CD4-positive, alpha-beta T cell treated with Interleukin-4 for 4 hours (primary cell): ENCODE results near the gene OR13A1.
"Not testable (repeated sequence)": the region's sequence is repeated elsewhere in the genome, so short reads cannot be mapped to it uniquely, and the experiment has no call there.

Experiments used
- DNase-seq: peaks from one replicate; pipeline ENCODE4 v3.0.0-alpha.2; 2020

OR13A1 gene

DNA sequence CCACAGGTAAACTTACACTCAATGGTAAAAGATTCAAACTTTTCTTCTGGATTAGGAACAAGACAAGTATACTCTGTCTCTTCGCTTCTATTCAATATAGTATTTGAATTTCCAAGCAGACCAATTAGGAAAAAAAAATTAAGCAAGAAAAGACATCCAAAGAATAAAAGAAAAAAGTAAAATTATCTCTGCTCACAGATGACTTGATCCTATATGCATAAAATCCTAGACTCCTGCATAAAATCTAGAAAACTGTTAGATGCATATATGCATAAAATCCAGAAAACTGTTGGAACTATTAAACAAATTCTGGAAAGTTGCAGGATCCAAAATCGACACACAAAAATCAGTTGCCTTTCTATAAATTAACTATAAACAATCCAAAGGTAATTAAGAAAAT is at the start of gene OR13A1:
TSS of gene OR13A1 (minus strand) at position 101 of the 400 bp plus-strand sequence. CDS start 11,186 bp downstream, outside the sequence.
- no peak for DNase-seq

DNA sequence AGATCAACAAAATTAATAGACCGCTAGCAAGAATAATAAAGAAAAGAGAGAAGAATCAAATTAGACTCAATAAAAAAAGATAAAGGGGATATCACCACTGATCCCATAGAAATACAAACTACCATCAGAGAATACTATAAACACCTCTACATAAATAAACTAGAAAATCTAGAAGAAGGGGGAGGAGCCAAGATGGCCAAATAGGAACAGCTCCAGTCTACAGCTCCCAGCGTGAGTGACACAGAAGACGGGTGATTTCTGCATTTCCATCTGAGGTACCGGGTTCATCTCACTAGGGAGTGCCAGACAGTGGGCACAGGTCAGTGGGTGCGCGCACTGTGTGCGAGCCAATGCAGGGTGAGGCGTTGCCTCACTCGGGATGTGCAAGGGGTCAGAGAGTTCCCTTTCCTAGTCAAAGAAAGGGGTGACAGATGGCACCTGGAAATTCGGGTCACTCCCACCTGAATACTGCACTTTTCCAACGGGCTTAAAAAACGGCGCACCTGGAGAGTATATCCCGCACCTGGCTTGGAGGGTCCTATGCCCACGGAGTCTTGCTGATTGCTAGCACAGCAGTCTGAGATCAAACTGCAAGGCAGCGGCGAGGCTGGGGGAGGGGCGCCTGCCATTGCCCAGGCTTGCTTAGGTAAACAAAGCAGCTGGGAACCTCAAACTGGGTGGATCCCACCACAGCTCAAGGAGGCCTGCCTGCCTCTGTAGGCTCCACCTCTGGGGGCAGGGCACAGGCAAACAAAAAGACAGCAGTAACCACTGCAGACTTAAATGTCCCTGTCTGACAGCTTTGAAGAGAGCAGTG is 46.8 kb upstream of the OR13A1 start:
- not testable (repeated sequence) for DNase-seq

DNA sequence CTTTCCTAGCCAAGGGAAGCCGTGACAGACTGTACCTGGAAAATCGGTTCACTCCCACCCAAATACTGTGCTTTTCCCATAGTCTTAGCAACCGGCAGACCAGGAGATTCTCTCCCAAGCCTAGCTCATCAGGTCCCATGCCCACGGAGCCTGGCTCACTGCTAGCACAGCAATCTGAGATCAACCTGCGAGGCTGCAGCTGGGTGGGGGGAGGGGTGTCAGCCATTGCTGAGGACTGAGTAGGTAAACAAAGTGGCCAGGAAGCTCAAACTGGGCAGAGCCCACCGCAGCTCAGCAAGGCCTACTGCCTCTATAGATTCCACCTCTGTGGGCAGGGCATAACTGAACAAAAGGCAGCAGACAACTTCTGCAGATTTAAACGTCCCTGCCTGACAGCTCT is 43.6 kb upstream of the OR13A1 start:
- not testable (repeated sequence) for DNase-seq

- no peak for DNase-seq
These were observed 40.1 kb upstream of the OR13A1 start for GRCh38 chr10:45355494-45355893.

- no peak for DNase-seq
These were observed 38.9 kb upstream of the OR13A1 start for GRCh38 chr10:45354261-45354660.

GRCh38 chr10:45353186-45353585 is 37.8 kb upstream of the OR13A1 start:
- no peak for DNase-seq

GRCh38 chr10:45348196-45348765 is 32.9 kb upstream of the OR13A1 start:
- DNase-seq = not testable (repeated sequence)

GRCh38 chr10:45347464-45347863 is 32.1 kb upstream of the OR13A1 start:
- DNase-seq = not testable (repeated sequence)

- DNase-seq = not testable (repeated sequence)
These were observed 31.4 kb upstream of the OR13A1 start for GRCh38 chr10:45346652-45347335.

- DNase-seq = not testable (repeated sequence)
These were observed 25.0 kb upstream of the OR13A1 start for GRCh38 chr10:45340420-45340819.

DNA sequence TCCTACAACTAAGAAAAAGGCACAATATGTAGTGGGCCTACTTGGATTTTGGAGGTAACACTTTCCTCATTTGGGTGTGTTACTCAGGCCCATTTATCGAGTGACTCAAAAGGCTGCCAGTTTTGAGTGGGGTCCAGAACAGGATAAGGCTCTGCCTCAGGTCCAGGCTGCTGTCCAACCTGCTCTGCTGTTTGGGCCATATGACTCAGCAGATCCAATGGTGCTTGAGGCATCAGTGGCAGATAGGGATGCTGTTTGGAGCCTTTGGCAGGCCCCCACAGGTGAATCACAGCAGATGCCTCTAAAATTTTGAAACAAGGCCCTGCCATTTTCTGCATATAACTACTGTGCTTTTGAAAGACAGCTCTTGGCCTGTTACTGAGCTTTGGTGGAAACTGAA is 24.5 kb upstream of the OR13A1 start:
- no peak for DNase-seq

DNA sequence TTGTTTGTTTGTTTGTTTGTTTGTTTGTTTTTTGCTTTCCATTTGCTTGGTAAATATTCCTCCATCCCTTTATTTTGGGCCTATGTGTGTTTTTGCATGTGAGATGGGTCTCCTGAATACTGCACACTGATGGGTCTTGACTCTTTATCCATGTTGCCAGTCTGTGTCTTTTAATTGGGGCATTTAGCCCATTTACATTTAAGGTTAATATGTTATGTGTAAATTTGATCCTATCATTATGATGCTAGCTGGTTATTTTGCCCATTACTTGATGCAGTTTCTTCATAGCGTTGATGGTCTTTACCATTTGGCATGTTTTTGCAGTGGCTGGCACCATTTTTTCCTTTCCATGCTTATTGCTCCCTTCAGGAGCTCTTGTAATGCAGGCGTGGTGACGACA is 16.4 kb upstream of the OR13A1 start:
- DNase-seq = not testable (repeated sequence)

- DNase-seq = not testable (repeated sequence)
These were observed 11.5 kb upstream of the OR13A1 start for GRCh38 chr10:45326864-45327263.

DNA sequence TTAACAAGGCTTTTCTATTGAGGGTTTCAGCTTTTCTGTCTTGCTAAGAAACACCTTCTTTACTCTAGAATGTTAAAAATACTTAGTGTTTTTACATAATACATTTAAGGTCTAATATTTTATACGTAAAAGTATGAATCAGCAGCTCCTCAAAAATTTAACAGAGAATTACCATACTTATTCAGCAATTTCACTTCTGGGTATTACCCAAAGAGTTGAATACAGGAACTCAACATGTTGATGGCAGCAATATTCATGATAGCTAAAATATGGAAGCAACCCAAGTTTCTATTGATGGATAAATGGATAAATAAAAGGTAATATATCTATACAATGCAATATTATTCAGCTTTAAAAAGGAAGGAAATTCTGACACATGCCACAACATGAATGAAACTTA is 9.7 kb upstream of the OR13A1 start:
- DNase-seq = no peak

DNA sequence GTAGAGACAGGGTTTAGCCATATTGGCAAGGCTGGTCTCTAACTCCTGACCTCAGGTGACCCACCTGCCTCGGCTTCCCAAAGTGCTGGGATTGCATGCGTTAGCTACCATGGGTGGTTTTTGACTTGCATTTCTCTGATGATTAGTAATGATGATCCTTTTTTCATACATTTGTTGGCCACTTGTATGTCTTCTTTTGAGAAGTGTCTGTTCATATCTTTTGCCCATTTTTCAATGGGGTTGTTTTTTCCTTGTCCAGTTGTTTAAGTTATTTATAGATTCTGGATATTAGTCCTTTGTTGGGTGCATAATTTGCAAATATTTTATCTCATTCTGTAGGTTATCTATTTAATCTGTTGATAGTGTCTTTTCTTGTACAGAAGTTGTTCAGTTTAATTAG is 4.3 kb upstream of the OR13A1 start:
- DNase-seq = no peak

DNA sequence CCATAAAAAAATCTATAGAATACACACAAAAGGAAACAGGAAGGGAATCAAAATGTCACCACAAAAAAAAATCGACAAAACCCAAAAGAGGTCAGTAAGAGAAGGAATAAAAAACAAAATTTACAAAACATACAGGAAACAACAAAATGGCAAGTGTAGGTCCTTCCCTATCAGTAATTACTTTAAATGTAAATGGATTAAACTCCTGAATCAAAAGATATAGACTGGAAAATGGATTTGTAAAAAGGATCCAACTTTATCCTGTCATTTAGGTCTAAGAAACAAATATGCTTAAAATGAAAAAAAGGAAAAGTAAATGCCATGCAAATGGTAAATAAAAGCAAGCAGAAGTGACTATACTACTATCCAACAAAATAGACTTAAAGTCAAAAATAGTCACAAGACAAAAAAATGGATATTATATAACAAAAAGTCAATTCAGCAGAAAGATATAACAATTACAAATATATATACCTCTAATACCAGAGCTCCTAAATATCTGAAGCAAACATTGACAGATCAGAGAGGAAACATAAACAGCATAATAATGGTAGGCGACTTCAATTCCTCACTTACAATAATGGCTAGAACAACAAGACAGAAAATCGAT is 2.0 kb downstream of the OR13A1 start:
- no peak for DNase-seq

GRCh38 chr10:45308707-45309106 is 6.7 kb downstream of the OR13A1 start:
- DNase-seq = peak; percentile 3

DNA sequence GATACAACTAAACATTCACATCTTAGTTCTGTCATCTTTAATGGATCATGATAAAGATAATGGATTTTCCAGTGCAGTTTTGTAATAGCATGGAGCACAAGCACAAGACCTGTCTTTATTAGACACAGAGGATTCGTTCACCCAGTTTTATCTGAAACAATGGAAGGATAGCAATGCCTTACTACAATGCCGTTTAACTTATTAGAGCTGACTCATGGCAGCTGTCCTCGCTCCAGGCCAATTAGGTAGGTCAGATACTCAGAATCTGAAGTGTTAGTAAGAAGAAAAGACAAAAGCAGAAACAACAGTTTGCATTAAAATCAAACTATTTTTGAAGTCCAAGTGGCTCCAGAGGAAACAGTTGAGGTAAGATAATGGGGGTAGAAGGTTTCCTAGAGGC is 12.8 kb downstream of the OR13A1 start:
- DNase-seq = no peak

DNA sequence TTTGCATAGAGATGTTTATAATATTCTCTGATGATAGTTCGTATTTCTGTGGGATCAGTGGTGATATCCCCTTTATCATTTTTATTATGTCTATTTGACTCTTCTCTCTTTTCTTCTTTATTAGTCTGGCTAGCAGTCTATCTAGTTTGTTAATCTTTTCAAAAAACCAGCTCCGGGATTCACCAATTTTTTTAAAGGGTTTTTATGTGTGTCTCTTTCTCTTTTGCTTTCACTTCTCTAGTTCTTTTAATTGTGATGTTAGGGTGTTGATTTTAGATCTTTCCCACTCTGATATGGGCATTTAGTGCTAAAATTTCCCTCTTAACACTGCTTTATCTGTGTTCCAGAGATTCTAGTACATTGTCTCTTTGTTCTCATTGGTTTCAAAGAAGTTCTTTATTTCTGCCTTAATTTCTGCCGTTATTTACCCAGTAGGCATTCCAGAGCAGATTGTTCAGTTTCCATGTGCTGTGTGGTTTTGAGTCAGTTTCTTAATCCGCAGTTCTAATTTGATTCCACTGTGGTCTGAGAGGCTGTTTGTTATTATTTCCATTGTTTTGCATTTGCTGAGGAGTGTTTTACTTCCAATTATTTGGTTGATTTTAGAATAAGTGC is 17.0 kb downstream of the OR13A1 start:
- not testable (repeated sequence) for DNase-seq

- no peak for DNase-seq
These were observed 20.7 kb downstream of the OR13A1 start for GRCh38 chr10:45294681-45295080.

DNA sequence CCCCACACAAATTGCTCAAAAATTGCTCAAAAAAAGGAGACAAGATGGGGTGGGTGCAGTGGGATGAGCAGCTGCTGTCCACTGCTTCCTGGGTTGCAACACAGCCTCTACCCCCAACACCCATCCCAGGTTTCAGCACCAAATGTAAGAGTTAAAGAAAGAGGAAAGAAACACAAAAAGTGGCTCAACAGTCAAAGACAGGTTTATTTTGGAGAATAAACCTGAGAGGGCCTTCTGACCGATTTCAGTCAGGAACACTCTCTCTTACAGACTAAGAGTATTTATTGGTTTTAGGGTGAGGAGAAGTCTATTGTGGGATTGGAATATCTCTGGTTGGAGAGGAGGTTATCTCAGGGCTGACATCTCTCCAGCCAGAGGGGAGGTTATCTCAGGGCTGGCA is 28.4 kb downstream of the OR13A1 start:
- DNase-seq = no peak

- no peak for DNase-seq
These were observed 33.3 kb downstream of the OR13A1 start for GRCh38 chr10:45282061-45282460.
